GM23338 (cell line): ENCODE measurements around the gene MRFAP1. TPM values are rescaled to one million over a fixed set of nuclear protein-coding genes. Genes with fewer than 3 reads are reported as not detected.

Source experiments
- ATAC-seq: fragments of 200-7000 bp; cut with Tn5 transposase; 3 replicates; pipeline ENCODE4 v1.9.1; 2020
- DNase-seq: peaks from one replicate; pipeline ENCODE4 v3.0.0-alpha.2; 2015; ENCODE audit warnings: low spot score
- H2AFZ ChIP-seq: fragments of 200-600 bp; sonication (generic); 2 replicates; pipeline ENCODE4 v1.8.0; 2016; ENCODE audit warnings: antibody characterized with exemption, mild to moderate bottlenecking, moderate library complexity
- H3F3A ChIP-seq: fragments of 200-600 bp; sonication (generic); replicated peaks from 2 replicates; pipeline ENCODE4 v1.8.0; 2017; ENCODE audit warnings: antibody characterized with exemption, mixed run types, low read depth
- H3K27ac ChIP-seq: fragments of 200-600 bp; sonication (generic); 2 replicates; pipeline ENCODE4 v1.6.1; 2016; ENCODE audit warnings: low read depth
- H3K27me3 ChIP-seq: fragments of 200-600 bp; sonication (generic); 2 replicates; pipeline ENCODE4 v1.8.0; 2016; ENCODE audit warnings: mild to moderate bottlenecking, mixed run types, moderate library complexity; ENCODE audit not compliant: insufficient read depth
- H3K36me3 ChIP-seq: fragments of 200-600 bp; sonication (generic); 2 replicates; pipeline ENCODE4 v1.8.0; 2016; ENCODE audit warnings: mild to moderate bottlenecking; ENCODE audit not compliant: insufficient read depth
- H3K4me1 ChIP-seq: fragments of 200-600 bp; sonication (generic); 2 replicates; pipeline ENCODE4 v1.8.0; 2016; ENCODE audit warnings: mild to moderate bottlenecking, moderate library complexity; ENCODE audit not compliant: insufficient read depth
- H3K4me2 ChIP-seq: fragments of 200-600 bp; sonication (generic); 2 replicates; pipeline ENCODE4 v1.7.1; 2017; ENCODE audit warnings: mixed run types
- H3K4me3 ChIP-seq: fragments of 200-600 bp; sonication (generic); 2 replicates; pipeline ENCODE4 v1.6.1; 2016; ENCODE audit warnings: mixed run types
- H3K79me2 ChIP-seq: fragments of 200-600 bp; sonication (generic); replicated peaks from 2 replicates; pipeline ENCODE4 v1.8.0; 2017; ENCODE audit warnings: mild to moderate bottlenecking; ENCODE audit not compliant: insufficient read depth
- H3K9me2 ChIP-seq: fragments of 200-600 bp; sonication (generic); 2 replicates; pipeline ENCODE4 v1.8.0; 2017; ENCODE audit not compliant: insufficient read depth
- H4K20me1 ChIP-seq: fragments of 200-600 bp; sonication (generic); replicated peaks from 2 replicates; pipeline ENCODE4 v1.8.0; 2017; ENCODE audit warnings: mild to moderate bottlenecking; ENCODE audit not compliant: insufficient read depth
- H3K27ac Mint-ChIP-seq: 2 replicates; pipeline ENCODE4 v1.8.0; 2020; ENCODE audit warnings: inconsistent platforms, mild to moderate bottlenecking, moderate library complexity, mixed read lengths
- H3K27me3 Mint-ChIP-seq: 3 replicates; pipeline ENCODE4 v1.8.0; 2022; ENCODE audit warnings: low read depth, mild to moderate bottlenecking, moderate library complexity, mixed read lengths, inconsistent platforms; ENCODE audit not compliant: insufficient read depth, poor library complexity
- H3K36me3 Mint-ChIP-seq: 3 replicates; pipeline ENCODE4 v1.8.0; 2021; ENCODE audit warnings: low read depth, mild to moderate bottlenecking, inconsistent platforms, moderate library complexity, mixed read lengths
- H3K4me1 Mint-ChIP-seq: 3 replicates; pipeline ENCODE4 v1.8.0; 2020; ENCODE audit warnings: mild to moderate bottlenecking, inconsistent platforms, mixed read lengths
- H3K4me3 Mint-ChIP-seq: 3 replicates; pipeline ENCODE4 v1.8.0; 2021; ENCODE audit warnings: moderate library complexity, mild to moderate bottlenecking, inconsistent platforms, mixed read lengths
- H3K9me3 Mint-ChIP-seq: 3 replicates; pipeline ENCODE4 v1.8.0; 2020; ENCODE audit warnings: moderate library complexity, mild to moderate bottlenecking, inconsistent platforms, mixed read lengths
- CREB1 ChIP-seq: fragments of 250-450 bp; sonication (Bioruptor Pico); IDR thresholded peaks from 2 replicates; pipeline ENCODE4 v1.5.0; 2020; ENCODE audit warnings: low read depth, mild to moderate bottlenecking, moderate library complexity
- CTCF ChIP-seq, 2 experiments: fragments of 200-600 bp in 1 of 2; sonication (generic) in 1 of 2; conservative IDR thresholded peaks; 2 replicates each; pipeline versions ENCODE4 v1.5.1 to v1.6.1; 2016 to 2017; ENCODE audit warnings: antibody characterized with exemption in 2 of 2, low read depth in 2 of 2, mild to moderate bottlenecking in 2 of 2, moderate library complexity in 1 of 2
- ETS1 ChIP-seq: IDR thresholded peaks from 2 replicates; pipeline ENCODE4 v1.6.1; 2016; ENCODE audit warnings: antibody characterized with exemption
- EZH2 ChIP-seq: fragments of 200-600 bp; sonication (generic); IDR thresholded peaks from one replicate; pipeline ENCODE4 v1.8.0; 2017; ENCODE audit warnings: antibody characterized with exemption, mild to moderate bottlenecking, low read depth; ENCODE audit not compliant: unreplicated experiment
- EZH2phosphoT487 ChIP-seq: fragments of 200-600 bp; sonication (generic); IDR thresholded peaks from one replicate; pipeline ENCODE4 v1.8.1; 2018; ENCODE audit warnings: antibody characterized with exemption; ENCODE audit not compliant: unreplicated experiment
- JUNB ChIP-seq: IDR thresholded peaks from one replicate; pipeline ENCODE4 v1.6.1; 2016; ENCODE audit warnings: antibody characterized with exemption; ENCODE audit not compliant: unreplicated experiment
- NANOG ChIP-seq: IDR thresholded peaks from 2 replicates; pipeline ENCODE4 v1.6.1; 2016; ENCODE audit warnings: antibody characterized with exemption, borderline replicate concordance
- POLR2AphosphoS5 ChIP-seq: IDR thresholded peaks from 2 replicates; pipeline ENCODE4 v1.6.1; 2016; ENCODE audit warnings: antibody characterized with exemption, low read depth
- REST ChIP-seq: IDR thresholded peaks from one replicate; pipeline ENCODE4 v1.6.1; 2018; ENCODE audit warnings: antibody characterized with exemption; ENCODE audit not compliant: unreplicated experiment
- STAT1 ChIP-seq: IDR thresholded peaks from one replicate; pipeline ENCODE4 v1.6.1; 2016; ENCODE audit warnings: antibody characterized with exemption; ENCODE audit not compliant: unreplicated experiment
- ZNF331 ChIP-seq: fragments of 250-450 bp; sonication (Bioruptor Pico); IDR thresholded peaks from 2 replicates; pipeline ENCODE4 v1.5.0; 2020; ENCODE audit warnings: low read depth, mild to moderate bottlenecking, moderate library complexity
- polyA plus RNA-seq: library from polyadenylated mRNA; unstranded; fragments of >200 nt; fragmentation: Nextera tagmentation; extraction: Ambion mirVana; gene quantifications from 2 replicates; pipeline ENCODE4 v1.2.1, GENCODE V29; 2016
- total RNA-seq: library from RNA; depleted of rRNA; stranded (reverse); fragments of >200 nt; shearing (Covaris generic); gene quantifications from 2 replicates; pipeline ENCODE4 v1.2.3, GENCODE V29; 2014
- TF ChIP-seq, protein P1 (sequence below): fragments of 250-450 bp; sonication (Bioruptor Pico); IDR thresholded peaks from 2 replicates; pipeline ENCODE4 v1.5.0; 2020; ENCODE audit warnings: mild to moderate bottlenecking, moderate library complexity

MRFAP1 gene
- total and polyA plus RNA-seq, 2 experiments from 2014 or later: 154 to 288 TPM

GRCh38 chr4:6671648-6672047, 31.2 kb downstream of the MRFAP1 start:
- no peak overlapping the region for H2AFZ ChIP-seq
- no peaks in the 10 kb centered on the region for H3K27me3 ChIP-seq
- H3K27ac ChIP-seq: no peak overlapping the region
- no peaks in the 10 kb centered on the region for H3F3A ChIP-seq
- H3K36me3 ChIP-seq: peaks cover 5% of the 10 kb centered on the region; the same call in 1 of the 2 replicates
- no peaks in the 10 kb centered on the region for H3K9me2 ChIP-seq
- Mint-ChIP-seq H3K27me3 (peaks cover 17% of the 10 kb centered on the region), H3K9me3 (peaks cover 5% of the 10 kb centered on the region; the same call in 2 of the 3 replicates), H3K36me3 (peaks cover 28% of the 10 kb centered on the region), H3K4me3 (no peak overlapping the region), H3K27ac (no peak overlapping the region), H3K4me1 (peaks cover 26% of the 10 kb centered on the region)
- H3K4me1 ChIP-seq: peaks cover 20% of the 10 kb centered on the region
- H3K4me3 ChIP-seq: no peak overlapping the region
- ATAC-seq: no peak
- H3K79me2 ChIP-seq: peaks cover 23% of the 10 kb centered on the region
- no peak overlapping the region for H3K4me2 ChIP-seq
- DNase-seq: no peak
- peaks cover 18% of the 10 kb centered on the region for H4K20me1 ChIP-seq
- TF ChIP-seq CREB1 (no peak), POLR2AphosphoS5 (no peak), ZNF331 (no peak), STAT1 (no peak), ETS1 (no peak), REST (no peak), CTCF (conservative IDR thresholded peaks at IDR 0.05; ENCODE audit: low read depth in 2 of 2) (no peak), JUNB (no peak), NANOG (no peak), EZH2 (no peak), EZH2phosphoT487 (no peak)
- TF ChIP-seq, protein P1, sequence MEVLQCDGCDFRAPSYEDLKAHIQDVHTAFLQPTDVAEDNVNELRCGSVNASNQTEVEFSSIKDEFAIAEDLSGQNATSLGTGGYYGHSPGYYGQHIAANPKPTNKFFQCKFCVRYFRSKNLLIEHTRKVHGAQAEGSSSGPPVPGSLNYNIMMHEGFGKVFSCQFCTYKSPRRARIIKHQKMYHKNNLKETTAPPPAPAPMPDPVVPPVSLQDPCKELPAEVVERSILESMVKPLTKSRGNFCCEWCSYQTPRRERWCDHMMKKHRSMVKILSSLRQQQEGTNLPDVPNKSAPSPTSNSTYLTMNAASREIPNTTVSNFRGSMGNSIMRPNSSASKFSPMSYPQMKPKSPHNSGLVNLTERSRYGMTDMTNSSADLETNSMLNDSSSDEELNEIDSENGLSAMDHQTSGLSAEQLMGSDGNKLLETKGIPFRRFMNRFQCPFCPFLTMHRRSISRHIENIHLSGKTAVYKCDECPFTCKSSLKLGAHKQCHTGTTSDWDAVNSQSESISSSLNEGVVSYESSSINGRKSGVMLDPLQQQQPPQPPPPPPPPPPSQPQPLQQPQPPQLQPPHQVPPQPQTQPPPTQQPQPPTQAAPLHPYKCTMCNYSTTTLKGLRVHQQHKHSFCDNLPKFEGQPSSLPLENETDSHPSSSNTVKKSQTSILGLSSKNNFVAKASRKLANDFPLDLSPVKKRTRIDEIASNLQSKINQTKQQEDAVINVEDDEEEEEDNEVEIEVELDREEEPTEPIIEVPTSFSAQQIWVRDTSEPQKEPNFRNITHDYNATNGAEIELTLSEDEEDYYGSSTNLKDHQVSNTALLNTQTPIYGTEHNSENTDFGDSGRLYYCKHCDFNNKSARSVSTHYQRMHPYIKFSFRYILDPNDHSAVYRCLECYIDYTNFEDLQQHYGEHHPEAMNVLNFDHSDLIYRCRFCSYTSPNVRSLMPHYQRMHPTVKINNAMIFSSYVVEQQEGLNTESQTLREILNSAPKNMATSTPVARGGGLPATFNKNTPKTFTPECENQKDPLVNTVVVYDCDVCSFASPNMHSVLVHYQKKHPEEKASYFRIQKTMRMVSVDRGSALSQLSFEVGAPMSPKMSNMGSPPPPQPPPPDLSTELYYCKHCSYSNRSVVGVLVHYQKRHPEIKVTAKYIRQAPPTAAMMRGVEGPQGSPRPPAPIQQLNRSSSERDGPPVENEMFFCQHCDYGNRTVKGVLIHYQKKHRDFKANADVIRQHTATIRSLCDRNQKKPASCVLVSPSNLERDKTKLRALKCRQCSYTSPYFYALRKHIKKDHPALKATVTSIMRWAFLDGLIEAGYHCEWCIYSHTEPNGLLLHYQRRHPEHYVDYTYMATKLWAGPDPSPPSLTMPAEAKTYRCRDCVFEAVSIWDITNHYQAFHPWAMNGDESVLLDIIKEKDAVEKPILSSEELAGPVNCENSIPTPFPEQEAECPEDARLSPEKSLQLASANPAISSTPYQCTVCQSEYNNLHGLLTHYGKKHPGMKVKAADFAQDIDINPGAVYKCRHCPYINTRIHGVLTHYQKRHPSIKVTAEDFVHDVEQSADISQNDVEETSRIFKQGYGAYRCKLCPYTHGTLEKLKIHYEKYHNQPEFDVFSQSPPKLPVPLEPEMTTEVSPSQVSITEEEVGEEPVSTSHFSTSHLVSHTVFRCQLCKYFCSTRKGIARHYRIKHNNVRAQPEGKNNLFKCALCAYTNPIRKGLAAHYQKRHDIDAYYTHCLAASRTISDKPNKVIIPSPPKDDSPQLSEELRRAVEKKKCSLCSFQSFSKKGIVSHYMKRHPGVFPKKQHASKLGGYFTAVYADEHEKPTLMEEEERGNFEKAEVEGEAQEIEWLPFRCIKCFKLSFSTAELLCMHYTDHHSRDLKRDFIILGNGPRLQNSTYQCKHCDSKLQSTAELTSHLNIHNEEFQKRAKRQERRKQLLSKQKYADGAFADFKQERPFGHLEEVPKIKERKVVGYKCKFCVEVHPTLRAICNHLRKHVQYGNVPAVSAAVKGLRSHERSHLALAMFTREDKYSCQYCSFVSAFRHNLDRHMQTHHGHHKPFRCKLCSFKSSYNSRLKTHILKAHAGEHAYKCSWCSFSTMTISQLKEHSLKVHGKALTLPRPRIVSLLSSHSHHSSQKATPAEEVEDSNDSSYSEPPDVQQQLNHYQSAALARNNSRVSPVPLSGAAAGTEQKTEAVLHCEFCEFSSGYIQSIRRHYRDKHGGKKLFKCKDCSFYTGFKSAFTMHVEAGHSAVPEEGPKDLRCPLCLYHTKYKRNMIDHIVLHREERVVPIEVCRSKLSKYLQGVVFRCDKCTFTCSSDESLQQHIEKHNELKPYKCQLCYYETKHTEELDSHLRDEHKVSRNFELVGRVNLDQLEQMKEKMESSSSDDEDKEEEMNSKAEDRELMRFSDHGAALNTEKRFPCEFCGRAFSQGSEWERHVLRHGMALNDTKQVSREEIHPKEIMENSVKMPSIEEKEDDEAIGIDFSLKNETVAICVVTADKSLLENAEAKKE (CRISPR knock-in tag): no peak
